ENCODE results near the gene IFITM10.

The IFITM10 gene

DNA sequence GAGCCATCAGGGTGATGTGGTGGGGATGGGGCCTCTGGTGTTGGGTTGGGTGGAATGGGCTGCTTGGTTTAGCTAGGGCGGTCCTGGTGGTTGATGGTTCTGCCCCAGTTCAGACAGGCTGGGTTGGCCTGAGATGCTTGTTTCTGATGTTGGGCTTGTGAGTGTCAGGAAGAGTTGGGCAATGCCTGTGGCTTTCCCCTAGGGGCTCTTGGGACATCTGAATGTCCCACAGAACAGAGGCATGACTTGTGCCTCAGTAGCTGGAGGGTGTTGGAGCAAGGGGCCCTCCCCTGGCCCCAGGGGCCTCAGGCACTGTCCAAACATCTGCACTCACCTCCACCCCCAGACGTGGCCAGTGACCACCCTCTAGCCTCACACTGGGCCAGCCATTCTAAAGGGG lies 27.3 kb upstream of the IFITM10 start:
- no peak for DNase-seq

DNA sequence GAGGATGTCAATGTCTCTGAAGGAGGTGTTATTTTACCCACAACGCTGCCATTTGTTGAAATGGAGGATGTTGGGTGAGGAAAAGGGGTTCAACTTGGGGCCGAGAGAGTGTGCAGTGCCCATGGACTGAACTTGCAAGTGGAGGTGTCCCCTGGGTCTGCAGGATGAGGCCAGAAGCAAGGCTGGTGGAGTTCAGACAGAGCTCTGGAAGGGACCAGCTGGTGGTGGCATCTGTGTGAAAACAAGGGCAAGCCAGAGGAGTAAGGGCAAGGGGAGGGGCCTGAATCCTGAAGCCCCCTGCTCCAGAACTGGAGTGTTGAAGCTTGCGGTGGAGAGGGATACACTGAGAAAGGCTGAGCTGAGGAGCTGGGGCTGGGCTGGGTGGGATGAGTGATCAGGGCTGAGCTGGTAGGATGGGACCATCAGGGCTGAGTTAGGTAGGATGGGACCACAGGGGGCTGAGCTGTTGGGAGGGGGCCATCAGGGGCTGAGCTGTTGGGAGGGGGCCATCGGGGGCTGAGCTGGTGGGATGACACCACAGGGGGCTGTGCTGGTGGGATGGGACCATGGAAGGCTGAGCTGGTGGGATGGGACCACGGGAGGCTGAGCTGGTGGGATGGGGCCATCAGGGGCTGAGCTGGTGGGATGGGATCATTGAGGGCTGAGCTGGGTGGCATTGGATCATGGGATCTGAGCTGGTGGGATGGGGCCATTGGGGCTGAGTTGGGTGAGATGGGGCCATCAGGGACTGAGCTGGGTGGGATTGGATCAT lies 26.7 kb upstream of the IFITM10 start:
- no peak for DNase-seq

DNA sequence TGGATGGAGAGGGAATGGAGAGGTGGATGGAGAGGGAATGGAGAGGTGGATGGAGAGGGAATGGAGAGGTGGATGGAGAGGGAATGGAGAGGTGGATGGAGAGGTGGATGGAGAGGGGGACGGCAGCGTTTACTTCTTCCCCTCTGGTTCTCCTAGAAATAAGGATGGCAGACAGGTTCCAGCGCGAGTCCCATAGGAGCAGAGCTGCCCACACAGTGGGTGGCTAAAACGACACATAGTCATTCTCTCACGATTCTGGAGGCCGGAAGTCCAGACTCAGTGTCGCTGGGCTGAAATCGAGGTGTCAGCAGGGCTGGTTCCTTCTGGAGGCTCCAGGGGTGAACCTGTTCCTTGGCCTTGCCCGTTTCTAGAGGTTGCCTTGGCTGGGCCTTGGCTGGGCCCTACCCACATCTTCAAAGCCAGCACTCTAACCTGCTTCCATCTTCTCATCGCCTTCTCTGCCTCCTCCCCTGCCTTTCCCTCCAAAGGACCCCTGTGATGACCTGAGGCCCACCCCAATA lies 26.0 kb upstream of the IFITM10 start:
- DNase-seq: no peak

DNA sequence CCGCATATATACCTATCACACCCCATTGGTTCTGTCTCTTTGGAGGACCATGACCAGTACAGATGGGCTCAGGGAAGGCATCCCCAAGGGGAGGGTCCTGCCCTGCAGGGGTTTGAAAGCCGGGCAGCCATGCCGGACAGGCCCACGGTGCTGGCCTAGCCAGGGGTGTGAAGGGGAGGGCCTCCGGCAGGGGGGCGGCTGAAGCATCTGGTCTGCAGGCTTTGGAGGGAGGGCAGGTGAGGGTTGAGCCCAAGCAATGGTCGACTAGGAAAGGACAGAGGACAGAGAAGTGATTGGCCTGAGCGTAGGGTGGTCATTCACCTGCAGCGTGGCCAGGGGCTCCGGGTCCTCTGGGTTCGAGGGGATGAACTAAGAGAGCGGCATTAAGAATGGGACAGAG lies 24.5 kb upstream of the IFITM10 start:
- no peak for DNase-seq

DNA sequence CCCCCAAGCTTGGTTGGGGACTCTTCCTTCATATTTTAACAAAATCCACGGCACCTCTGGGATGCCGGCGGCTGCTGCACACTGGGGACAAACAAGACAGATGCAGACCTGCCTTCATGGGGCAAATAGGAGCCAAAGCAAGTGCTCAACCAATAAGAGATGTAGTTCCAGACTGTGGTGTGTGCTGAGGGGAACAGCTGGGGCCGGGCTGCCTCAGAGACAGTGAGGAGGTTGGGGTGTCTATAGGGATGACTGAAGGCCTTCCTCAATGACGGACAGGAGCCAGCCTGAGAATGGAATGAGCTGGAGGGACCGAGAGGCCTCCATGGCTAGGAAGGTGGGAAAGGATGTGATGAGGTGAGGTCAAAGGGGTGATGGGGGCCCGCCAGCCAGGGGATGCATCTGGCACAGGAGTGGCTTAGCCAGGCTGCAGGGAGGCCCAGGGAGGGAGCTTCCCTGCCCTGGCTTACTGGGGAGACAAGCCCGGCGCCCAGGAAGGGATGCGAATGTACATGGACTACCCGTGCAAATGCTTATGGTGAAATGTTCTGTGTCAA lies 23.7 kb upstream of the IFITM10 start:
- DNase-seq: no peak

DNA sequence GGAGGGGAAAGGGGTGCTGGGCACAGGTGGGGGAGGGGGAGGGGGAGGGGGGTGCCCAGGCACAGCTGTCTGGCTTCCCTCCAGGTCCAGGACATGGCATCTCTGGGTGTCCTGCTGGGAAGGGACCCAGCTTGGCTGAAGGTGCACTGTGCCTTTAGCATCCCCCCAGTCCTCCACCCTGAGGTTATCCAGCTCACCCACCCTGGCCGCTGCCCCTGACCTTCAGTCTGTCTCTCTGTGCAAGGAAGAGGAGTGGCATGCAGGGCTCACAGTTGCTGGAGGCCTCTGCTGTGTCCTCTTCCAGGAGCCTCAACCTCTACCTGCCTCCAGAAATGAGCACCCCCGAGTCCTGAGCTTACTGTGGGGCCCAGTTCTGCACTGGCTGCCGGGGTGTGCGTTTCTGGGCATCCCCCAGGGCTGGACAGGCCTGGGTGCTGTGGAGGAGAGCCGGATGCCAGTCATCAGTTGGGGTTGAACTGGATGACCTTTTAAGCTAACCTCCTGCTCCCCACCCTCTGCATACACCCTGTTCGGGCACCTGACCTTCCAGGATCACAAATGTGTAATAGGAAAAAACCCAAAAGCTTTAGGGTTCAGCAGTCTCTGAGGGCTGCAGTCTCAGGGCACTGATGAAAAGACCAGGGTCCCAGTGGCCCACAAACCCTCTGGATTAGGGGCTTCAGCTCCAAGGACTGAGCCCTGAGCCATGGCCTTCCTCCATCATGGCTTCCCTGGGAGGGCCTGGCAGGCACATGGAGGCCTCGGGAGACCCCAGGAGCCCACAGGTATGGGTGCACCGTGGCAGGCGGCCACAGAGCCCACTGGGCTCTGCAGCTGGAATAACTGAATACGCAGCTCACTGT lies 23.0 kb upstream of the IFITM10 start:
- DNase-seq: no peak

DNA sequence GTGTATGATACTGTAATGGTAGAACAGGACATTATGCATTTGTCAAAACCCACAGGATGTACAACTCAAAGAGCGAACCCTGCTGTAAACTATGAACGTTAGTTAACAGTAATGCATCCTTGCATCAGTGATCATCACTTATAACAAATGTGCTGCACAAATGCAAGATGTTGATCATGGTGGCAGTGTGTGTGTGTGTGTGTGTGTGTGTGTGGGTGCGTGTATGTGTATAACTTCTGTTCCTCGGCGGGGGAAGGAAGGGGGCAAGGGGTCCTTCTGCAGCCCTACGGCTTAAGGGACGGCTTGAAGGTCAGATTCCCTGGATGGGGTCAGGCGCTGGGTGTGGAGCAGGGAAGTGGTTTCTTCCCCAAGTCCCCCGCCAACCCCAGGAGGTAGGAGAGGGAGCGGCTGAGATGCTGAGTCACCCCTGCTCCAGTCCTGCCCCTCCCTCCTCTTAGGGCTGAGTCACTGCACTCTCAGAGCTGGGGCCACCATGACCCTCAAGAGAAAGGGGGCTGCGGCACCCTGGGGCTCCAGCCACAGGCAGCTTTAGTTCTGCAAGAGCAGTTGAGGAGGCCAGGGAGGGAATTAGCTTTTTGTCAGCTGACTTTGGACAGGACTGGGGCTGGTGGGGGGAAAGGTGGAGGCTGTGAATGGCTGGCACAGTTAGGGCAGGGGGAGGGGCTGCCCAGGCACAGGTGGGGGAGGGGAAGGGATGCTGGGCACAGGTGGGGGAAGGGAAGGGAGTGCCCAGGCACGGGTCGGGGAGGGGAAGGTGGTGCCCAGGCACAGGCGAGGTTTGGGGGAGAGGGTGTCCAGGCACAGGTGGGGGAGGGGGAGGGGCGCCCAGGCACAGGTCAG lies 22.1 kb upstream of the IFITM10 start:
- DNase-seq: peak; percentile 96

DNA sequence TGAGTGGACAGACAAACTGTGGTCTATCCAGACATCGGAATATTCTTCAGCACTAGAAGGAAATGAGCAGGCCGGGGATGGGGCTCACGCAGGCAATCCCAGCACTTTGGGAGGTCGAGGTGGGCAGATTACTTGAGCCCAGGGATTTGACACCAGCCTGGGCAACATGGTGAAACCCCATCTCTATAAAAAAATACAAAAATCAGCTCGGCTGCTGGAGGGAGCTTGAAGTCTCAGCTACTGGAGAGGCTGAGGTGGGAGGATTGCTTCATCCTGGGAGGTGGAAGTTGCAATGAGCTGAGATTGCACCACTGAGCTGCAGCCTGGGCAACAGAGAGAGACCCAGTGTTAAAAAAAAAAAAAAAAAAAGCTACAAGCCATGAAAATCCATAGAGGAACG lies 21.3 kb upstream of the IFITM10 start:
- DNase-seq: peak; percentile 69

DNA sequence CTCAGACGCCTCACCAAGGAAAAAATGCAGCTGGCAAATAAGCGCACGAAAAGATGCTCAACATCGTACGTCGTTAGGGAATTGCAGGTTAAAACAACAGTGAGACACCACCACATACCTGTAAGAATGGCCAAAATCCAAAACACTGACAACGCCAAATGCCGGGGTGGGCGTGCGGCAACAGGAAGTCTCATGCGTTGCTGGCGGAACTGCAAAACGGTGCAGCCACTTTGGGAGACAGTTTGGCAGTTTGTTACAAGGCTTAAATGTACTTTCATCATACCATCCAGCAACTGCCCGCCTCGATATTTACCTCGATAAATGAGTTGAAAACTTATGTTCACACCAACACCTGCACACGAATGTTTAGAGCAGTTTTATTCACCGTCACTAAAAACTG lies 20.9 kb upstream of the IFITM10 start:
- no peak for DNase-seq

DNA sequence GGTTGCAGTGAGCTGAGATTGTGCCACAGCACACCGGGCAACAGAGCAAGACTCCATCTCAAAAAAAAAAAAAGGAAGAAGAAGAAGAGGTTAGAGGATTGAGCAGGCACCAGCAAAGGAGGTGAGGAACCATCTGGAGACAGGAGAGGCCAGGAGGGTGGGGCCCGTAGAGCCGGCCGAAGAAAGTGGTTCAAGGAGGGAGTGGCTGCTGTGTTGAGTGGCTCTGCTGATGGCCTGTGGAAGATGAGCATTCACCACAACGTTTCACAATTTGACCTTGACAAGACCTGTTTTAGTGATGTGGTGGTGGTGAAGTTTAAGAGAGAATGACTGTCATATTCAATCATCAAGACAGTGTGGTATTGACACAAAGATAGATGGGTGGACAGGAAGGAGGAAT lies 20.1 kb upstream of the IFITM10 start:
- DNase-seq: no peak

DNA sequence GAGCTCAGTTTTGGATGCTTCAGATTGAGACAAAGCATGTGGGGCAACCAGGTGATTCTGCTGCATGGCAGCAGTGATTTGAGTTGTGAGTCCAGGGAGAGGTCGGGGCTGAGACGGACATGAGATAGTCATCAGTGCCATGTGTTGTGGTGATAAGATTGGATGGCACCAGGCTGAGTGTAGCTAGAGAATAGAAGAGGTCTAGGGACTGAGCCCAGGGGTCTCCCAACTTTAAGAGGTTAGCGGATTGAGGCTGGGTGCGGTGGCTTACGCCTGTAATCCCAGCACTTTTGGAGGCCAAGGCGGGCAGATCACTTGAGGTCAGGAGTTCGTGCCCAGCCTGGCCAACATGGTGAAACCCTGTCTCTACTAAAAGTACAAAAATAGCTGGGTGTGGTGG lies 19.7 kb upstream of the IFITM10 start:
- no peak for DNase-seq

DNA sequence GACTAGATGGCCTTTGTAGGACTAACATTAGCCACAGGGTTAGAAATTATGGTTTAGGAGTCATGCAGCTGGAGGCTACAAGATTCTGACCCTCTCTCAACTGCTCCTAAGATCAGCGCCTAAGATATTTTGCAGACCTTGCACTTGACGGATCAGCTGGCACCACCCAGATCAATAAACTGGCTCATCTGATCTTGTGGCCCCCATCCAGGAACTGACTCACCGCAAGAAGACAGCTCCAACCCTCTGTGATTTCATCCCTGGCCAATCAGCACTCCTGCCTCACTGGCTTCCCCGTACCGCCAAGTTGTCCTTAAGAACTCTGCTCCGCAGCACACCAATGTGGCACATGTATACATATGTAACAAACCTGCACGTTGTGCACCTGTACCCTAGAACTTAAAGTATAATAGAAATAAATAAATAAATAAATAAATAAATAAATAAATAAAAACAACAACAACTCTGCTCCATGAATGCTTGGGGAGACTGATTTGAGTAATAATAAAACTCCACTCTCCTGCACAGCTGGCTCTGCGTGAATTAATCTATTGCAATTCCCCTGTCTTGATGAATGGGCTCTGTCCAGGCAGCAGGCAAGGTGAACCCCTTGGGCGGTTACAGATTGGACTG lies 19.0 kb upstream of the IFITM10 start:
- peak; percentile 37 for DNase-seq

DNA sequence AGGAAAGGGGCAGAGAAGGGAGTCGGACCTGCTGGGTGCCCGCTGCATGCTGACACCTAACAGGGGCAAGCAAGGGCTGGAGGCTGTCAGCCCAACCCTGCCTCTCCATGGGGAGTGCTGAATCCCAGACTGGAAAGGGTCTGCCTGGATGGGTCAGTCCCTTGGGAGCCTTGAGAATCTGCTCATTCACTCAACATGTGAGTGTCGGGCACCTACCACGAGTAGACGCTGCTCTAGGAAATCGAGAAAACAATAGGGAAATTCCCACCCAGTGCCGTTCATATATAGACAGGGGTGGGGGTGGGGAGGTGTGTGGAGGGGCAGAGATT lies 17.7 kb upstream of the IFITM10 start:
- DNase-seq: no peak

DNA sequence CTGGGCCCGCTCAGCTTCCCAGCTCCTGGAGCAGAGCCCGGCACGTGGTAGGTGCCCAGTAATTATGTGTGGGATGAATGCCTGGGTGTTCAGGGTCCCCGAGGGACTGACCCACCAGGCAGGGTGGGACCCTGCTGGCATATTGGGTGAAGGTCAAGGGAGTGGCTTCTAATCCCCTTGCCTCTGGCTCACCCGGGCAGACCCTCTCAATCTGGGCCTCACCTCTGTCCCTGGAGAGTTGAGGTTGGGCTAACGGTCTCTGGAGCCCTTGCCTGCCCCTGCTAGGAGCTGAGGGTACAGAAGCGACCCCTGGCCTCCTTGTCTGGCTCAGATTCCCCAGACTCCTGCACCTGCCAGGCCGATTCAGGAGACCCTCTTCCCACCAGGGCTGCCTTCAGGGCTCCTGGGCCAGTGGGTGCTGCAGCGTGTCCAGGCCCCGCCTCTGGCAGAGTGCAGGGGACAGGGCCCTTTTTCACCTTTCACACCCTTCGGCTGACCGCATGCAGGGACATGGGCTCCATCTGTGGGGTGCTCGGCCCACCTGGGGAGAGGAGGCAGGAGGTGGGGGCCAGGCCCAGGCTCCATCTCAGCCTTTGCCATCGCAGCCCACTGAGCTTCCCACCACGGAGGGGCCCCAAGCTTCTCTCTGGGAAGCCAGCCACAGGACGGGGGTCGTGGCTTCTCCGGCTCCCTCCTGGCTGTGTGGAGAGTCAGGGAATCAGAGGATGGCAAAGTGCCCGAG lies 17.2 kb upstream of the IFITM10 start:
- no peak for DNase-seq

DNA sequence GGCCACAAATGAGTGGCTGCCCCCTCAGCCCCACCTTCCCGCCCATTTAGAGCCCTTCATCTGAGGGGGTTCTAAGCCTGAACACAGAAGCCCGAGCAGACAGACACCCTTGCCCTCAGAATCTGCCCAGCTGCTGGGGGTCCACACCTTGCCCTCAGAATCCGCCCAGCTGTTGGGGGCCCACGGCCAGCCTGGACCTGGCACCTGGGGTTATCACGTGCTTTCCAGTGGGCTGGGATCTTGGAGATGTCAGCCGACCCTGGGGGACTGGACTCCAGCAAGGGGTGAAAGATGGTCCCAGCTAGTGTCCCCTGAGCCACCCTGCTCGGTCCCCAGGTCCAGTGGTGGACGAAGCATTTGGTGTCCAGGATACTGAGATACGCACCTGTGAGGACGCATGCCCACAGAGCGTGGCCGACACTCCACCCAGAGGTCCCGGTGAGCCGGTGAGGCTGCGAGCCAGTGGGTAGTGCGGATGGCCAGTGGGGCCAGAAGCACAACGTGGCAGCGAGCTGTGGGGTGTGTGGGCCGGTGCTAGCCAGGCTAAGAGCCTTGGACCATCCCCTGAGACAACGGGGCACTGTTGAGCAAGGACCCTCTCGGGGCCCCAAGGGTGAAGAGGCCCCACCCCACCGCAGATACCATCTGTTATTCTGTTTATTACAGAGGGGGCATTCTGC lies 16.5 kb upstream of the IFITM10 start:
- DNase-seq: no peak

DNA sequence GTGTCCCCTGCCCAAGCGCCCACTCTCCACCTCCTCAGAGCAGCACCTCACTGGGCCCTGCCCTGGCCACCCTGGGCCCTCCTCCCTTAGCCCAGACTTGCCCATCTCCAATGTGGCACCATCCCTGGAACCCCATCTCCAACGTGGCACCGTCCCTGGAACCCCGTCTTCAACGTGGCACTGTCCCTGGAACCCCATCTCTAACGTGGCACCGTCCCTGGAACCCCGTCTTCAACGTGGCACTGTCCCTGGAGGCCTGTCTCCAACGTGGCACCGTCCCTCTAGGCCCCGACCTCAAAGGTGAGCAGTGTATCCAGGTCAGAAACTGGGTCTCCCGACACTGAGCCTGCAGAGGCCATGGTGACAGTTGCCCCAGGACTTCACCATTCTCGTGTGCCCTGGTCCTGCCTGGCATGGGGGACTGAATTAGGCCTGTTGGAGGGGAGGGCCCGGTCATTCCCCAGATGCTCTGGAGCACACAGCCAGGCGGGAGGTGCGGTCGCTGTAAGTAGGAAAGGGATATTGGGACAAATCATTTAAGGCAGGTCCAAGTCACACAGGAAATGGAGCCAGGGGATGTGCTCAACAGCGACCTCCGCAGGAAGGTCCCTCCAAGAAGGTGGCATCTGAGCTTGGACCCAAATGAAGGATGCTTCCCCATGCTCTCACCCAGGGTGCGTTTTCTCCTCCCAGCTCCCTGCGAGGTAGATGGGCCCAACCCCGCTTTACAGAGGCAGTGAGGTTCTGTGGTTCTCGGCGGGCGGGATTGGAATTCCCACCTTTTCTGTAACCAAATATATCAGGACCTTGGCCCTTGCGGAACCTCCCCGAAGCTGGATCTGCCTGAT lies 15.7 kb upstream of the IFITM10 start:
- DNase-seq: no peak

DNA sequence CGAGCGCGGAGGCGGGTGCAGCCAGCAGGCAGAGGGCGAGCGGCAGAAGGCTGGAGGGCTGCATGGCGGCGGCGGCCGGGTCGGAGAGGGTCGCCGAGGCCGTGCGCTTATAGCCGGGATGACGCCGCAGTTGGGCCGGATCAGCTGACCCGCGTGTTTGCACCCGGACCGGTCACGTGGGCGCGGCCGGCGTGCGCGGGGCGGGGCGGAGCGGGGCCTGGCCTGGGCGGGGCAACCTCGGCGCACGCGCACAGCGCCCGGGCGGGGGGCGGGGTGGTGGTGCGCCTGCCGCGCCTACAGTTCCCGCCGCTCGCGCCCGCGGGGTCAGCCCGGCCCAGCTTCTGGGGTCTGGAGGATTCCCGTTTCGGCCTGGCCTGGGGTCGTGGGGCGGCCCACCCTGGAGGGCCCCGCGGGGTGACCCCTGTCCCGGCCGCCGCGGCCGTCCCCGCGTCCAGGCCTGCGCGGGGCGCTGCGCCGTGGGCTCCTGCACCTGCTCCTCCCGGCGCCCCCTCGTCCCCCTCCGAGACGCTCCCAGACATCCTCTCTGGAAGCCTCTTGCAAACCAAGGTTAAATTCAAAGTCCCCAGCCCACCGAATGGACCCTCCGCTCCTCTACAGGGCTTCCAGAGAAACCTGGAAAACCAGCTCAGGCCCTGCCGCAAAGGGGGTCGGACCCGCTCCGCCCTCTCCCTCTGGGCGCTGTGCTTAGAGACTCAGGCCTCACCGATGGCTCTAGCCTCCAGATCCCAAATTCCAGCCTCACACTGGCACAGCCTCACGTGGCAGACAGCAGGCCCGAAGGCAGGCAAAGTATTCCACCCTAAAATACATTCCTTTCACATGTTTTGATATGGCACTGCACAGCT lies 13.6 kb upstream of the IFITM10 start, which contains the start of gene CTSD:
Gene CTSD, minus strand, starts transcription at position 132 of the 866 bp plus-strand sequence. Its CDS starts 68 bp downstream, at position 64.
- peak; percentile 80 for DNase-seq

DNA sequence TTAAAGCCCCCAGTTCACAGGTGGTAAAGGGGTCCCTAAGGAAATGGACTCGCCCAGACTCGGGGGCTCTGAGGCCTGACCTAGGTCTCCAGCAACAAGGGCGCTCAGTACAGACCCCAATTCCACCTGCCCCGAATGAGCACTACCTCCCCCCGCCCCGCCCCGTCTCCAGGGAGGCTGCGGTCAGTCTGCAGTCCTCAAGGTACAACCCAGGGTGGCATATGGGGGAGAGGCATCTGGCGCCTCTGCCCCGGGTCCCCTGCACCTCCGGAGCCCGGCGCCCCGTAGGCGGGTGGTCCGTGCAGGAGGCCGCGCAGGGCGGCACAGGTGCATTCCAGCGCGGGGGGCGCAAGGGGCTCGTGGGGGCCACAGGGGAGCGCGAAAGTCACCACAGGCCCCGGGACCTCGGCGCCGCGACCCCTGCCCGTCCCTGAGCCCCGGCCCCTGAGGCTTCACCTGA lies 13.0 kb upstream of the IFITM10 start:
- DNase-seq: no peak

All from fibroblast of skin of right biceps (primary cell).